Activated gamma-delta T cell (primary cell): Measurements from ENCODE around the gene CDS2.

Experiments used
- DNase-seq: peaks from one replicate; lab custom pipeline; 2025; lab: John Stamatoyannopoulos, UW

The CDS2 gene

GRCh38 chr20:5153612-5154542 is 27.1 kb downstream of the CDS2 start:
- no peak for DNase-seq

DNA sequence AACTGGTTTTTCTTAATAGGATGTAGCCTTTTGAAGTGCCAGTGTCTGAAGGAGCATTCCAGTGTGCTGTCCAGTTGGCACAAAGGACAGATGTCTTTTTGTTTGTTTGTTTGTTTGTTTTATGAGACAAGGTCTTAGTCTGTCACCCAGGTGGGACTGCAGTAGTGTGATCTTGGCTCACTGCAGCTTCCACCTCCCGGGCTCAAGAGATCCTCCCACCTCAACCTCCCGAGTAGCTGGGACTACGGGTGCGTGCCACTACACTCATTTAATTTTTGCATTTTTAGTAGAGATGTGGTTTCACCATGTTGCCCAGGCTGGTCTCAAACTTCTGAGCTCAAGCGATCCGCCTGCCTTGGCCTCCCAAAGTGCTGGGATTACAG is 27.7 kb downstream of the CDS2 start:
- DNase-seq, result no peak

DNA sequence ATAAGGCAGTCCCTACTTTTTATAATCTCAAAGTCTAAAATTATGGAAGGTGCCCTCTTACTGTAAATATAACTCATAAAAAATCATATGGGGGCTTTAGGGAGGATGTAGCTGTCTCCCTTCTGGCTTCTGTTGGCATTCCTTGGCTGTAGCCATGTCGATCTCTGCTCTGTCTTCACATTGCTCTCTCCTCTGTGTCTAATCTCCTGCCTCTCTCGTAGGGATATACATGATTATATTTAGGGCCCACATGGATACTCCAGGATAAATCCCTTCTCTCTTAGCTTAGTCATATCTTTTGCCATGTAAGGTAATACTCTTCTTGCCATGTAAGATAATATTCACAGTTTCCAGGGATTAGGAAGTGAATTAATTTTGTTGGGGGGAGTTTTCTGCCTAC is 28.6 kb downstream of the CDS2 start:
- DNase-seq, result no peak

GRCh38 chr20:5156675-5157448 is 30.1 kb downstream of the CDS2 start:
- no peak for DNase-seq

GRCh38 chr20:5159928-5160327 is 33.1 kb downstream of the CDS2 start:
- no peak for DNase-seq

DNA sequence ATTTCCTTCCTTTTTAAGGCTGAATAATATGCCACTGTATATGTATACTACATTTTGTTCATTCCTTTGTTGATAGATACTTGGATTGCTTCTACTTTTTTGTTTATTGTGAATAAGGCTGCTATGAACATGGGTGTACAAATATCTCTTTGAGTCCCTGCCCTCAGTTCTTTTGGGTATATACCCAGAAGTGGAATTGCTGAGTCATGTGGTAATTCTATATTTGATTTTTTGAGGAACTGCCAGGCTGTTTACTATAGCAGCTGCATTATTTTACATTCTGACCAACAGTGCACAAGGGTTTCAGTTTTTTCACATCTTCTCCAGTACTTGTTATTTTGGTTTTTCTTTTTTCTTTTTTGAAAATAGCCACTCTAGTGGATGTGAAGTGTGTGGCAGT is 34.1 kb downstream of the CDS2 start:
- no peak for DNase-seq

- DNase-seq, result no peak
Observed at GRCh38 chr20:5161536-5162164, 34.8 kb downstream of the CDS2 start.

GRCh38 chr20:5164645-5165625 is 38.1 kb downstream of the CDS2 start:
- DNase-seq, result no peak

GRCh38 chr20:5168651-5169396 is 42.0 kb downstream of the CDS2 start:
- no peak for DNase-seq

DNA sequence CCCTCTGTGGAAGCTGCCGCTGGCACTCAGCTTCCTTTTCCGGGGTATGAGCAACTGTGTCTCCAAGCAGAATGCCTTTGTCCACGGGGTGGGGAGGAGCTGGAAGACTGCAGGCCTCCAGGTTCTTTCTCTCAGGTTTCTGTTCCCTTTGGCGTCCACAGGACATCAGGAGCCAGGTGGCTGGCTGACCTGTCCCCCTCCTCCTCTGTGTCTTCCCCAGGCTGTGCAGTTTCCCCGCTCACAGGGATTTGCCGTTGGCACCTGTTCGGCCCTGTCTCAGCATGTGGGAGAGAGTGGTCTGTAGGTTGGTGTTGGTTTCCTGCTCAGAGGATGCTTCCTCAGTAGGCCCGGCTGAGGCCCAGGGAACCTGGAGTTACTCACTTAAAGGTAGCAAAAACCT is 43.5 kb downstream of the CDS2 start:
- DNase-seq, result no peak

GRCh38 chr20:5171064-5171789 is 44.4 kb downstream of the CDS2 start:
- DNase-seq, result no peak

DNA sequence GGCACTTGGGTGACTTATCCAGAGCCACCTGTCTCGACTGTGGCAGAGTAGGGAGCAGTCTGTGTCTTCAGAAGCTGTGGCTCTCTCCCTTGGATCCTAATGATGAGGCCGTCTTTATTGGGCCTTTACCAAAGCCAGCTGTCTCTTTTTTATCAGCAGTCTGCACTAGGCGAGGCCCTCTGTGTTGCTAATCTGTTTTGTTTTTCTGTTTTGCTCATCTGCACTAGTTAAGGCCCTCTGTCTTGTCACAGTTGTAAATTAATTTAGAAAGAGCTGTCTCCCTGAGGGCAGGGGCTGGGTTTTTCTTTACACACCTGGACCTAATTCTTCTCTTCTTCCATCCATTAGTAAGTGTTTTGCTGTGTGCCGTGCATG is 45.0 kb downstream of the CDS2 start:
- DNase-seq, result no peak

DNA sequence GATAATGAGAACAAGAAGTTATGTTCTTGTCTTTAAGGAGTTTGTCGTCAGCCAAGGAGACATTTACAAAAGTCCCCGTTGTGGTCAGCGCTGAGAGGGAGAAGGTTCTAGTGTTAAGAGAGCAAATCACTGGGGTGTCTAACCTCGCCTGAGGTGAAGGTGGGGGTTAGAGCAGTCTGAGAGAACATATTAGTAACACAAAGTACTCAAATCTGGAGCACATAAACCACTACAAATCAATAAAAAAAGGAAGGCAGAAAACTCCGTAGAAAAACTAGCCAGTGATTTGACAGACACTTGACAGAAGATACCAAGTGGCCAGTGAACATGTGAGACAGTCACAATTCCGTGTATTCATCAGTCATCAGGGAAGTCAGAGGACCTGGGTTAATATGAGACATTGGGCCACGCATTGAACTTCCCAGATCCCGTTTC is 45.4 kb downstream of the CDS2 start:
- DNase-seq, result no peak

DNA sequence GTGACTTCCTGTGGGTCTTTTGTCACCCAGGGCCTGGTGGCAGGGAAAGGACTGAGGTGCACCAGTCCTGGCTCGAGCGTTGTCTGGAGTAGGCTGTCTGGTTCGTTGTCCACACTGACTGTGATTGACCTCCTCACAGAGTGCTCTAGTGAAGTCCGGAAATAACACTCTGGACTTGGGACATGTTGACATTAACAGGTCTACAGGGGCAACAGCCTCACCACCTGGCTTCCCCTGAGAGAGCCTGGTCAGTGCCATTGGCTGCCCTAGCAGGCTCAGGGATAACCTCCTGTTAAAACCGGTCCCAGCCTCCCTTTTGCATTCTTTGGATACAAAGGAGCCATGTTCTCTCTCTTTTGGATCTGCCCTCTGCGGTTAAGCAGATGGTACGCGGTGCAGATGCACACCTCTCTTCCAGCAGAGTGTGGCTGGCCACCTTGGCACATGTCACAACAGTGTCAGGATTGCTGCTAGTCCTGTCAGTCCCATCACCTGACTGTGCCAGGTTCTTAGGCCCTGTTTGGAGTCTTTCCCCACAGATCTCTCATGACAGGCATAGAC is 46.2 kb downstream of the CDS2 start:
- DNase-seq, result no peak

DNA sequence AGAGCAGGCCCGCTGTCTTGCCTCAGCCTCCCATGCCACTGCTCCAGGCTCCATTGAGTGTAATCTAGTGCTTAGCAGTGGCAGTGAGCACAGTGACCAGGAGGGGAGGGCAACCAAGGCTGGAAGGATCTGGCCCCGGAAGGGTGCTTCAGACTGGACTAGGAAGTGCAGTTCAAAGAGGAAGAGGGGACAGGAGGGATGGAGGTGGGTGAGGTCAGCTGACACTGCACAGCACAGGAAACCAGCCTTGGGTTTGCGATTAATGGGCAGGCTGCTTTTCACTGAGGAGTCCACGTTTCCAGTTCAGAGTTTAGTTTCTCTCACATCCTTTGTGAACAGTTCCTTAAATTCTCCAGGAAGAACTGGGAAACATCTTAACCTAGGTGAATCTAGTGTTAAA is 46.9 kb downstream of the CDS2 start:
- DNase-seq, result no peak

GRCh38 chr20:5177071-5177470 is 50.3 kb downstream of the CDS2 start:
- DNase-seq, result no peak

- no peak for DNase-seq
Observed at GRCh38 chr20:5178046-5178445, 51.2 kb downstream of the CDS2 start.

DNA sequence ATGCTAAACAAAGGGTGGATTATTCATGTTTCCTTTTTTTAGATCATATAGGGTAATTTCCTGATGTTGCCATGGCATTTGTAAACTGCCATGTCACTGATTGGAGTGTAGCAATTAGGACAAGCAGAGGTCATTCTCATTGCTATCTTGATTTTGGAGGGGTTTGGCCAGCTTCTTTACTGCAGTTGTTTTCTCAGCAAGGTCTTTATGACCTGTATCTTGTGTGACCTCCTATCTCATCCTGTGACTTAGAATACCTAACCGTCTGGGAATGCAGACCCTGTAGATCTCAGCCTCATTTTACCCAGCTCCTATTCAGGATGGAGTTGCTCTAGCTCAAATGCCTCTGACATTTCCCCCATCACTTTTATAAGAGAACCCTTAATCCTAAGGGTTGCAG is 53.6 kb downstream of the CDS2 start:
- DNase-seq, result no peak

DNA sequence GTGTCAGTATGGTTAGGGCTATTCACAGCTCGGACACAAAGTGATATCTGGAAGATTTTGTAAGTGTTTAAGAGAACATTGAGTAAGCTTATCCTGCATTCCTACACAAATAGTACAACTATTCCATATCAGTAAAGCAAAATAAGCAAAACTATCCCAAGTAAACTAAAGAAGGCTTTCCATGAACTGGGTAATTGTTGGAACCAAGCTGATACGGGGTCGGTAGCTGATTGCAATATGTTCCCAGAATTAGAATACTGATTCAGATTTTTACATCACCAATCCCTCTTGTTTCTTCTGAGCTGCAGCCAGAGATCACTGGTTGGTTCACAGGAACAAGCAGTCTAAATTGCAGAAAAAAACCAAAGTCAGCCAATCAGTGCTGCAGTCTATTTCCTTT is 54.1 kb downstream of the CDS2 start:
- DNase-seq, result no peak

DNA sequence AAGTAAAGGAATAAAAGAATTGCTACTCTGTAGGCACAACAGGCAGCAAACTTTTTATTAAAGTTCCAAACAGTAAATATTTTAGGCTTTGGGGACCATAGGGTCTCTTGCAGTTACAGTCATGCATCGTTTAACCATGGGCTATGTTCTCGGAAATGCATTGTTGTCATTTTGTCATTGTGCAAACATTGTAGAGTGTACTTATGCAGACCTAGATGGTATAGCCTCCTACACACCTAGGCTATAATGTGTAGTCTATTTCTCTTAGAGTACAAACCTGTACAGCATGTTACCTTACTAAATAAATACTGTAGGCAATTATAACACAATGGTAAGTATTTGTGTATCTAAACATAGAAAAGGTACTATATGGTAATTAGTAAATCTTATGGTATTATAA is 54.7 kb downstream of the CDS2 start:
- no peak for DNase-seq
